Gastrocnemius medialis (tissue), 4 donors: ENCODE results near the gene TBC1D13. TPM values are rescaled to one million over a fixed set of nuclear protein-coding genes. Genes with fewer than 3 reads are reported as not detected.
"Not testable (repeated sequence)": the region's sequence is repeated elsewhere in the genome, so short reads cannot be mapped to it uniquely, and the experiment has no call there.

ENCODE experiments used
- ATAC-seq, 2 donors: fragments of 150-250 bp; one replicate each; pipeline ENCODE4 v1.9.1; 2016
- DNase-seq, 2 donors: peaks; one replicate each; pipeline ENCODE4 v3.0.0-alpha.2; 2019
- H3K27ac ChIP-seq, 4 donors: fragments of 200-600 bp; sonication (generic); 1 replicate in 1 of 4; 2 replicates in 3 of 4; pipeline ENCODE4 v1.5.1; 2016 to 2018; ENCODE audit warnings: mild to moderate bottlenecking in 2 of 4, moderate library complexity in 1 of 4
- H3K27me3 ChIP-seq, 3 donors: fragments of 200-600 bp; sonication (generic) in 2 of 3; 1 replicate in 1 of 3; 2 replicates in 2 of 3; pipeline versions ENCODE4 v1.5.1 to v1.6.0; 2016 to 2019; ENCODE audit warnings: mild to moderate bottlenecking in 1 of 3, moderate library complexity in 1 of 3
- H3K36me3 ChIP-seq, 2 donors: fragments of 200-600 bp; sonication (generic) in 1 of 2; one replicate each; pipeline ENCODE4 v1.5.1; 2017 to 2018
- H3K4me1 ChIP-seq, 2 donors: fragments of 200-600 bp; sonication (generic) in 1 of 2; one replicate each; pipeline ENCODE4 v1.5.1; 2016 to 2017; ENCODE audit warnings: mild to moderate bottlenecking in 2 of 2
- H3K4me3 ChIP-seq, 4 donors: fragments of 200-600 bp; sonication (generic) in 3 of 4; 1 replicate in 1 of 4; 2 replicates in 3 of 4; pipeline ENCODE4 v1.5.1; 2016 to 2019; ENCODE audit warnings: mild to moderate bottlenecking in 2 of 4
- H3K9me3 ChIP-seq, 3 donors: fragments of 200-600 bp; sonication (generic) in 2 of 3; 1 replicate in 1 of 3; 2 replicates in 2 of 3; pipeline ENCODE4 v1.5.1; 2016 to 2019
- in situ Hi-C, 4 donors: fragments of 200-750 bp; cut with MboI; loops; one replicate each; pipeline versions ENCODE4 v1.15.0 to v1.8.0; 2017; ENCODE audit warnings: low sequenced_read_pairs in 4 of 4
- intact Hi-C: fragments of 100-400 bp; cut with DNase I; formaldehyde crosslinking; loops from one replicate; pipeline ENCODE4 v1.15.1; 2023; ENCODE audit warnings: low total_unique reads
- total RNA-seq, 4 donors: library from RNA; depleted of rRNA; stranded (reverse); fragments of >200 nt; gene quantifications; one replicate each; pipeline versions ENCODE4 v1.1.0 to v1.2.3, GENCODE V29; 2016

Gene TBC1D13
- total RNA-seq, 4 donors from 2014 or later, result 7.8 to 14.3 (median 11.3) TPM

DNA sequence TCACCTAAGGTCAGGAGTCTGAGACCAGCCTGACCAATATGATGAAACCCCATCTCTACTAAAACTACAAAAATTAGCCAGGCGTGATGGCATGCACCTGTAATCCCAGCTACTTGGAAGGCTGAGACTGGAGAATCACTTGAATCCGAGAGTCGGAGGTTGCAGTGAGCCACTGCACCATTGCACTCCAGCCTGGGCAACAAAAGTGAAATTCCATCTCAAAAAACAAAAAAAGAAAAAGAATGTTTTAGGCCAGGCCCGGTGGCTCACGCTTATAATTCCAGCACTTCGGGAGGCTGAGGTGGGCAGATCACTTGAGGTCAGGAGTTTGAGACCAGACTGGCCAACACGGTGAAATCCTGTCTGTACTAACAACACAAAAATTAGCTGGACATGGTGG, 71.4 kb downstream of the TBC1D13 start:
- H3K36me3 ChIP-seq, H3K9me3 ChIP-seq, H3K27me3 ChIP-seq, ATAC-seq, intact Hi-C loops, H3K27ac ChIP-seq, H3K4me3 ChIP-seq, DNase-seq: not testable (repeated sequence)
- in situ Hi-C loops, result loop anchor here in 1 of 4 donors (5.0 kb wide), 1 partner anchor 69 kb away; no protein-coding TSS in a partner anchor
- peaks cover 34 to 37% of the 10 kb centered on the region in 2 donors for H3K4me1 ChIP-seq

Other genes with a start within 250 kb of the TBC1D13 start
- gene SPTAN1, start 234.7 kb upstream of the TBC1D13 start, total RNA-seq, result 10 to 100 TPM; 30.2 to 41.5 (median 33.0) TPM
- 10 to 100 TPM; 11.4 to 29.1 (median 21.1) TPM for gene DYNC2I2, start 130.4 kb upstream of the TBC1D13 start, total RNA-seq
- gene SET, start 98.0 kb upstream of the TBC1D13 start, total RNA-seq, result 100 to 1,000 TPM; 102 to 191 (median 170) TPM
- 1 to 10 TPM; 1.4 to 5.2 (median 3.3) TPM for gene PKN3, start 84.8 kb upstream of the TBC1D13 start, total RNA-seq
- 10 to 100 TPM in 3 of 4 donors, 1 to 10 TPM in 1; 8.9 to 37.3 (median 31.0) TPM for gene ZDHHC12, start 63.1 kb upstream of the TBC1D13 start, total RNA-seq
- 100 to 1,000 TPM in 3 of 4 donors, 10 to 100 TPM in 1; 63.6 to 115 (median 105) TPM for gene ZER1, start 15.3 kb upstream of the TBC1D13 start, total RNA-seq
- 100 to 1,000 TPM in 3 of 4 donors, 10 to 100 TPM in 1; 58.2 to 212 (median 122) TPM for gene ENDOG, start 31.2 kb downstream of the TBC1D13 start, total RNA-seq
- 10 to 100 TPM; 10.7 to 29.3 (median 14.9) TPM for gene SPOUT1, start 42.5 kb downstream of the TBC1D13 start, total RNA-seq
- gene KYAT1, start 94.7 kb downstream of the TBC1D13 start, total RNA-seq, result 1 to 10 TPM; 4.7 to 7.4 (median 5.8) TPM
- 10 to 100 TPM; 24.4 to 28.4 (median 27.0) TPM for gene LRRC8A, start 94.9 kb downstream of the TBC1D13 start, total RNA-seq
- 10 to 100 TPM in 3 of 4 donors, 1 to 10 TPM in 1; 9.5 to 39.3 (median 30.3) TPM for gene PHYHD1, start 133.7 kb downstream of the TBC1D13 start, total RNA-seq
- gene DOLK, start 160.3 kb downstream of the TBC1D13 start, total RNA-seq, result 10 to 100 TPM in 1 of 4 donors, 1 to 10 TPM in 3; 6.5 to 11.8 (median 6.6) TPM
- gene NUP188, start 160.4 kb downstream of the TBC1D13 start, total RNA-seq, result 10 to 100 TPM; 24.7 to 59.7 (median 30.3) TPM
- gene SH3GLB2, start 241.1 kb downstream of the TBC1D13 start, total RNA-seq, result 10 to 100 TPM; 33.6 to 55.1 (median 44.1) TPM
- 10 to 100 TPM in 3 of 4 donors, 1 to 10 TPM in 1; 5.8 to 20.6 (median 18.1) TPM for gene MIGA2, start 249.4 kb downstream of the TBC1D13 start, total RNA-seq